A673 (cell line): ENCODE measurements around the gene C5orf15. TPM values are rescaled to one million over a fixed set of nuclear protein-coding genes. Genes with fewer than 3 reads are reported as not detected.
A peak's percentile ranks its signal among the peaks of the same experiment; 100 is the strongest.

Experiments
- BruUV-seq: library from RNA; stranded (reverse); fragments of 400-500 nt; replicated peaks from 2 replicates; lab custom pipeline; 2021; lab: Mats Ljungman, UMichigan
- CTCF ChIA-PET: fragments of 300-600 bp; sonication (Branson Sonifier 250); formaldehyde crosslinking; loops from one replicate; lab custom pipeline; 2022; ENCODE audit warnings: antibody characterized with exemption; lab: Charles Lee
- POLR2A ChIA-PET: fragments of 300-600 bp; sonication (Branson Sonifier 250); formaldehyde crosslinking; loops from one replicate; lab custom pipeline; 2022; ENCODE audit warnings: antibody characterized with exemption; ENCODE audit not compliant: low non-redundant PET; lab: Charles Lee
- DNase-seq: peaks from one replicate; pipeline ENCODE4 v3.0.0-alpha.2; 2015; ENCODE audit warnings: low spot score
- H3K27ac ChIP-seq: fragments of 200-600 bp; sonication (generic); 2 replicates; pipeline ENCODE4 v1.5.1; 2016; ENCODE audit warnings: mixed run types, low read depth, mild to moderate bottlenecking, mixed read lengths, antibody characterized with exemption, low read length; ENCODE audit not compliant: poor library complexity, severe bottlenecking
- H3K27me3 ChIP-seq: fragments of 200-600 bp; sonication (generic); replicated peaks from 2 replicates; pipeline ENCODE4 v1.6.1; 2017; ENCODE audit warnings: mixed run types, low read depth, mild to moderate bottlenecking, mixed read lengths, antibody characterized with exemption, low read length; ENCODE audit not compliant: insufficient read depth, poor library complexity
- H3K36me3 ChIP-seq: fragments of 200-600 bp; sonication (generic); 2 replicates; pipeline ENCODE4 v1.6.1; 2016; ENCODE audit warnings: mixed run types, mild to moderate bottlenecking, mixed read lengths, antibody characterized with exemption, low read length; ENCODE audit not compliant: insufficient read depth, poor library complexity, severe bottlenecking
- H3K4me1 ChIP-seq: fragments of 200-600 bp; sonication (generic); 2 replicates; pipeline ENCODE4 v1.6.1; 2017; ENCODE audit warnings: mixed run types, mild to moderate bottlenecking, mixed read lengths, antibody characterized with exemption, low read length; ENCODE audit not compliant: insufficient read depth, poor library complexity, severe bottlenecking
- H3K4me3 ChIP-seq: fragments of 200-600 bp; sonication (generic); 2 replicates; pipeline ENCODE4 v1.5.1; 2016; ENCODE audit warnings: low read depth, mixed run types, mild to moderate bottlenecking, mixed read lengths, low read length; ENCODE audit not compliant: poor library complexity, severe bottlenecking
- H3K9me3 ChIP-seq: fragments of 200-600 bp; sonication (generic); 2 replicates; pipeline ENCODE4 v1.6.1; 2016; ENCODE audit warnings: mixed run types, low read depth, mild to moderate bottlenecking, mixed read lengths, antibody characterized with exemption, low read length; ENCODE audit not compliant: poor library complexity, severe bottlenecking
- EZH2 ChIP-seq: fragments of 200-600 bp; sonication (generic); IDR thresholded peaks from 2 replicates; pipeline ENCODE4 v1.6.1; 2017; ENCODE audit warnings: borderline replicate concordance, low read depth, mild to moderate bottlenecking, mixed read lengths, antibody characterized with exemption, low read length; ENCODE audit not compliant: poor library complexity, severe bottlenecking
- intact Hi-C: fragments of 100-400 bp; cut with micrococcal nuclease; formaldehyde crosslinking; loops from one replicate; pipeline ENCODE4 v1.10.0; 2022; ENCODE audit not compliant: unreplicated experiment
- total RNA-seq: library from RNA; stranded (reverse); gene quantifications from 2 replicates; pipeline ENCODE4 v1.2.3, GENCODE V29; 2021
- TF ChIP-seq, protein P1 (sequence below): fragments of 300-800, 200-600 bp; sonication (generic); conservative IDR thresholded peaks from 2 replicates; pipeline ENCODE4 v1.5.1; 2017; ENCODE audit warnings: low read depth, mild to moderate bottlenecking, antibody characterized with exemption, low read length, moderate library complexity, mixed read lengths

The C5orf15 gene
- total RNA-seq, 1 experiment from 2014 or later, result 40.8 TPM

DNA sequence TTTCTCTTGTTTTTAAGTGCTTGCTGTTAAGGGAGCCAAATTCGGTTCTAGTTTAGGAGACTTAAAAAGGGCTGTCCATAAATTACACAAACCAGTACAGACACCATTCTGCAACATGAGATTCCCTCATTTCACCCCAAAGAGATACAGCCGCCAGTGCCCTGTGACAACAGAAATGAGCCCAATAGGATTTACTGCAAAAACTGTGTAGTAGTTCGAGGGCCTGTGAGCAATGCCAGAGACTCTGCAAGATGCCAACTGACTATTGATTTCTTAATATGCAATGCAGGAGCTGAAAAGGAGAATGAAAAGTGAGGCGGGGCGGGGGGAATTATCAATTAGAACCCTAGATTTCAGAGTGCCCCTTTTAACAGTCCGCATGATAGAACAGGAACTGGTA is 5.7 kb upstream of the C5orf15 start:
- POLR2A ChIA-PET, result no interaction called here
- H3K36me3 ChIP-seq, result peaks cover 61% of the 10 kb centered on the region

DNA sequence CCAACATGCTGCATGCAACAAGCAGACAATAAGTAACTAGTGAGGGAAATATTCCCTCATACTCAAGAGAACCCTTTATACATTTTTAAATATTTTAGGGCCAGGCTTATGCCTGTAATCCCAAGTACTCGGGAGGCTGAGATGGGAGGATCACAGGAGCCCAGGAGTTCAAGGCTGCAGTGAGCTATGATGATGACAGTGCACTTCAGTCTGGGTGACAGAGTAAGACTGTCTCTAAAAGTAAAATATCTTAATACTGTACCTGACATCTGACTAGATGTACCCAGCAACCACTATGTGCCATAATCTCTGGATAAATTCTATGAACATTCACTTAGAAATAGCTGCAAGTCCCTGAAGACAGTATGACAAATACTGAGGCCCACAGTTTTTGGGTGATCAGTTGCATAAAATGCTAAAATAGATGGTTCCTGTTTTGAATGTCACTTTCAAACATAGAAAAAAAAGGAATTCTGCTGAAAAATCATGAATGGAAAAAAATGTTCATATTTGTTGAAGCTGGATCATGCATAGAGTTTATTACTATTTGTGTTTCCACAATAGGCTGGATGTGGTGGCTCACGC is 2.0 kb upstream of the C5orf15 start:
- Histone ChIP-seq H3K4me3 (no peak overlapping the region), H3K27ac (peak overlapping the region; percentile 92), H3K36me3 (peaks cover 26% of the 10 kb centered on the region), H3K4me1 (peaks cover 9% of the 10 kb centered on the region), H3K27me3 (no peaks in the 10 kb centered on the region), H3K9me3 (no peaks in the 10 kb centered on the region)
- no TSS peak for BruUV-seq
- no peak for DNase-seq
- intact Hi-C loops, result no loop called here
- TF ChIP-seq, protein P1, sequence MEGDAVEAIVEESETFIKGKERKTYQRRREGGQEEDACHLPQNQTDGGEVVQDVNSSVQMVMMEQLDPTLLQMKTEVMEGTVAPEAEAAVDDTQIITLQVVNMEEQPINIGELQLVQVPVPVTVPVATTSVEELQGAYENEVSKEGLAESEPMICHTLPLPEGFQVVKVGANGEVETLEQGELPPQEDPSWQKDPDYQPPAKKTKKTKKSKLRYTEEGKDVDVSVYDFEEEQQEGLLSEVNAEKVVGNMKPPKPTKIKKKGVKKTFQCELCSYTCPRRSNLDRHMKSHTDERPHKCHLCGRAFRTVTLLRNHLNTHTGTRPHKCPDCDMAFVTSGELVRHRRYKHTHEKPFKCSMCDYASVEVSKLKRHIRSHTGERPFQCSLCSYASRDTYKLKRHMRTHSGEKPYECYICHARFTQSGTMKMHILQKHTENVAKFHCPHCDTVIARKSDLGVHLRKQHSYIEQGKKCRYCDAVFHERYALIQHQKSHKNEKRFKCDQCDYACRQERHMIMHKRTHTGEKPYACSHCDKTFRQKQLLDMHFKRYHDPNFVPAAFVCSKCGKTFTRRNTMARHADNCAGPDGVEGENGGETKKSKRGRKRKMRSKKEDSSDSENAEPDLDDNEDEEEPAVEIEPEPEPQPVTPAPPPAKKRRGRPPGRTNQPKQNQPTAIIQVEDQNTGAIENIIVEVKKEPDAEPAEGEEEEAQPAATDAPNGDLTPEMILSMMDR, result no peak
- TF ChIP-seq EZH2, result no peak
- CTCF ChIA-PET, result interaction anchor here (1.2 kb wide), 1 partner anchor 26 kb away, joined by 3 read pairs; no protein-coding TSS in a partner anchor
- POLR2A ChIA-PET, result no interaction called here

More for the DNA sequence above, 5.7 kb upstream of the C5orf15 start:
- H3K4me3 ChIP-seq, result no peak overlapping the region
- CTCF ChIA-PET, result no interaction called here
- H3K27ac ChIP-seq, result no peak overlapping the region
- no TSS peak for BruUV-seq
- H3K4me1 ChIP-seq, result peaks cover 6% of the 10 kb centered on the region
- DNase-seq, result no peak
- no peaks in the 10 kb centered on the region for H3K9me3 ChIP-seq
- intact Hi-C loops, result no loop called here
- H3K27me3 ChIP-seq, result no peaks in the 10 kb centered on the region
- TF ChIP-seq EZH2, result no peak
- TF ChIP-seq, protein P1, result no peak

DNA sequence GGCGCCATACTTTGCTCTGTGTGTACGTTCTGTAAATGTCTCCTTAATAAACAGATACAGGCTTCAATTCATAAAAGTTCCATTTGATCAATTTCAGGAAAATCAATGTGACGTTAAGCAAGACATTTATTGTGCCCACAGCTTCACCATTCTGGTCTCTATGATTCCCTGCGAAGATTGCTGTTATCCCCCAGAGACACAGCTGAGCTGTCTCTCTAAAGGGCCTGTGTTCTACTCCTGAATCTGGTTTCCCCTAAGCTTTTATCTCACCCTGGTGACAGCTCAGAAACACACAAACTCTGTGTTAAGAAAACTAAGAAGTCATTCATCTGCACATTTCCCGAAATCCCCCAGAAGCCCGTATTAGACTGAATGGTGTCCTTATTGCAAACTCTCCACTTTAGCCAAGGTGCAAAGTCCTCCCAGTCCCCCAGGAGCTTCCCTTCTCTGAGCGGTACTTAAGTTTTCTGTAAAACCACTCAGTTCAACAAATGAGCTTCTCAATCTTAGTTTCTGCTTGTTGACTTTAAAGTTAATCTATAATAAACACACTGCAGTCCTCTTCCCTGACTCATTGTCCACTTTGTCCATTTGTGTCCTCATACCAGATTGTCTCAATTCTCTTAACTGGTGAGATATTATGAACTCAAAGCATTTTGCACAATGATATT is 1.4 kb upstream of the C5orf15 start:
- ChIA-PET CTCF (interaction anchor here (1.2 kb wide), 1 partner anchor 26 kb away, joined by 3 read pairs; no protein-coding TSS in a partner anchor), POLR2A (no interaction called here)
- Histone ChIP-seq H3K4me3 (no peak overlapping the region), H3K27me3 (no peaks in the 10 kb centered on the region), H3K4me1 (peaks cover 9% of the 10 kb centered on the region), H3K9me3 (no peaks in the 10 kb centered on the region), H3K27ac (peak overlapping the region; percentile 92), H3K36me3 (peaks cover 20% of the 10 kb centered on the region)
- intact Hi-C loops, result no loop called here
- no TSS peak for BruUV-seq
- no peak for DNase-seq
- TF ChIP-seq EZH2, result no peak
- TF ChIP-seq, protein P1, result no peak
